HepG2 (cell line): Measurements from ENCODE around the gene FAH. TPM values are rescaled to one million over a fixed set of nuclear protein-coding genes. Genes with fewer than 3 reads are reported as not detected.

Experiments used
- AKAP8 ChIP-seq: sonication (generic); formaldehyde crosslinking; IDR thresholded peaks from 2 replicates; pipeline ENCODE4 v1.5.1; 2020; ENCODE audit warnings: mild to moderate bottlenecking, missing genetic modification reagents
- EED ChIP-seq: sonication (generic); formaldehyde crosslinking; IDR thresholded peaks from 2 replicates; pipeline ENCODE4 v1.5.0; 2020; ENCODE audit warnings: mild to moderate bottlenecking, missing genetic modification reagents
- FOXP1 ChIP-seq, 2 experiments: fragments of 450-650 bp in 1 of 2; IDR thresholded peaks; 2 replicates each; pipeline ENCODE4 v1.6.1; 2017 to 2018; ENCODE audit warnings: antibody characterized with exemption in 1 of 2
- HNRNPL ChIP-seq: fragments of 200-400 bp; formaldehyde crosslinking; IDR thresholded peaks from 2 replicates; pipeline ENCODE4 v1.6.1; 2017; ENCODE audit warnings: mild to moderate bottlenecking, low read depth, low read length
- KMT2B ChIP-seq: IDR thresholded peaks from 2 replicates; pipeline ENCODE4 v1.6.1; 2016; ENCODE audit warnings: missing genetic modification reagents, missing compliant biosample characterization
- MATR3 ChIP-seq: sonication (generic); formaldehyde crosslinking; IDR thresholded peaks from 2 replicates; pipeline ENCODE4 v1.4.0; 2020; ENCODE audit warnings: missing genetic modification reagents
- NCOA1 ChIP-seq: sonication (generic); formaldehyde crosslinking; IDR thresholded peaks from 2 replicates; pipeline ENCODE4 v1.9.0; 2021; ENCODE audit warnings: missing genetic modification reagents
- PHF20 ChIP-seq: sonication (generic); formaldehyde crosslinking; IDR thresholded peaks from 2 replicates; pipeline ENCODE4 v1.5.0; 2020; ENCODE audit warnings: mild to moderate bottlenecking, missing genetic modification reagents
- RBFOX2 ChIP-seq: fragments of 200-400 bp; formaldehyde crosslinking; IDR thresholded peaks from 2 replicates; pipeline ENCODE4 v1.6.1; 2017; ENCODE audit warnings: low read depth, mild to moderate bottlenecking, low read length
- REL ChIP-seq: sonication (generic); formaldehyde crosslinking; conservative IDR thresholded peaks from 2 replicates; pipeline ENCODE4 v1.8.0; 2022; ENCODE audit warnings: mild to moderate bottlenecking, missing genetic modification reagents, moderate library complexity
- RFX5 ChIP-seq: IDR thresholded peaks from 2 replicates; pipeline ENCODE4 v1.6.1; 2011; ENCODE audit warnings: low read depth, low read length, improper control_type of control experiment
- SMARCC2 ChIP-seq: fragments of 450-650 bp; IDR thresholded peaks from 2 replicates; pipeline ENCODE4 v1.6.1; 2017; ENCODE audit warnings: antibody characterized with exemption, mild to moderate bottlenecking
- TBP ChIP-seq: sonication (generic); formaldehyde crosslinking; IDR thresholded peaks from 2 replicates; pipeline ENCODE4 v1.5.0; 2020; ENCODE audit warnings: missing genetic modification reagents
- THAP11 ChIP-seq: IDR thresholded peaks from 2 replicates; pipeline ENCODE4 v1.6.1; 2016; ENCODE audit warnings: missing biosample characterization, missing genetic modification reagents
- YEATS4 ChIP-seq: sonication (generic); formaldehyde crosslinking; IDR thresholded peaks from 2 replicates; pipeline ENCODE4 v1.4.0; 2020; ENCODE audit warnings: missing genetic modification reagents, borderline replicate concordance
- ZBTB7B ChIP-seq: sonication (generic); formaldehyde crosslinking; IDR thresholded peaks from 2 replicates; pipeline ENCODE4 v1.4.0; 2020; ENCODE audit warnings: missing genetic modification reagents
- ZFP36L1 ChIP-seq: sonication (generic); formaldehyde crosslinking; IDR thresholded peaks from 2 replicates; pipeline ENCODE4 v1.8.0; 2022; ENCODE audit warnings: mild to moderate bottlenecking, missing genetic modification reagents, moderate library complexity
- ZFYVE20 ChIP-seq: sonication (generic); formaldehyde crosslinking; IDR thresholded peaks from 2 replicates; pipeline ENCODE4 v1.8.0; 2023; ENCODE audit warnings: low read depth, mild to moderate bottlenecking, moderate library complexity, missing genetic modification reagents, borderline replicate concordance
- ZKSCAN1 ChIP-seq: fragments of 150-350 bp; IDR thresholded peaks from 2 replicates; pipeline ENCODE4 v1.6.1; 2014; ENCODE audit warnings: low read length
- ZMYM4 ChIP-seq: sonication (generic); formaldehyde crosslinking; IDR thresholded peaks from 2 replicates; pipeline ENCODE4 v1.8.1; 2023; ENCODE audit warnings: mild to moderate bottlenecking, missing genetic modification reagents
- ZNF20 ChIP-seq: sonication (generic); formaldehyde crosslinking; IDR thresholded peaks from 2 replicates; pipeline ENCODE4 v1.4.0; 2020; ENCODE audit warnings: mild to moderate bottlenecking, moderate library complexity, missing genetic modification reagents
- ZNF256 ChIP-seq: sonication (generic); formaldehyde crosslinking; conservative IDR thresholded peaks from 2 replicates; pipeline ENCODE4 v1.4.0; 2020; ENCODE audit warnings: missing genetic modification reagents
- ZNF510 ChIP-seq: sonication (generic); formaldehyde crosslinking; IDR thresholded peaks from 2 replicates; pipeline ENCODE4 v1.4.0; 2020; ENCODE audit warnings: low read depth, mild to moderate bottlenecking, missing genetic modification reagents
- ZNF546 ChIP-seq: sonication (generic); formaldehyde crosslinking; conservative IDR thresholded peaks from 2 replicates; pipeline ENCODE4 v1.8.1; 2023; ENCODE audit warnings: mild to moderate bottlenecking, missing genetic modification reagents
- ZNF589 ChIP-seq: sonication (generic); formaldehyde crosslinking; conservative IDR thresholded peaks from 2 replicates; pipeline ENCODE4 v1.8.0; 2022; ENCODE audit warnings: mild to moderate bottlenecking, moderate library complexity, missing genetic modification reagents
- polyA plus RNA-seq, 8 experiments: library from polyadenylated mRNA; depleted of rRNA in 3 of 8; stranded (reverse) in 7 of 8; unstranded in 1 of 8; fragments of >200 nt; fragmentation: Illumina TruSeq in 4 of 8; extraction: Trizol in 4 of 8; gene quantifications; 2 replicates each; pipeline versions ENCODE4 v1.2.1 to v1.2.3, GENCODE V29; 2011 to 2016; ENCODE audit warnings: low read depth in 4 of 8, missing spikeins in 1 of 8, mixed read lengths in 1 of 8; ENCODE audit not compliant: insufficient read depth in 1 of 8
- total RNA-seq, 5 experiments: library from RNA; depleted of rRNA; stranded (reverse); fragments of >200 nt; fragmentation: Illumina TruSeq; extraction: Trizol; gene quantifications; 2 replicates each; pipeline ENCODE4 v1.2.3, GENCODE V29; 2016; ENCODE audit warnings: low read depth in 1 of 5
- TF ChIP-seq, protein P1 (sequence below): IDR thresholded peaks from 2 replicates; pipeline ENCODE4 v1.6.1; 2016; ENCODE audit warnings: low read depth, borderline replicate concordance
- TF ChIP-seq, protein P2 (sequence below): fragments of 450-650 bp; IDR thresholded peaks from 2 replicates; pipeline ENCODE4 v1.6.1; 2017
- TF ChIP-seq, protein P3 (sequence below): sonication (generic); formaldehyde crosslinking; IDR thresholded peaks from 2 replicates; pipeline ENCODE4 v1.4.0; 2020; ENCODE audit warnings: mild to moderate bottlenecking, missing genetic modification reagents, borderline replicate concordance

The FAH gene
- total and polyA plus RNA-seq, 2 of the 13 experiments (the other 11 are each of a cell fraction or from before 2014, with no cell fraction given) = 36.6 to 75.0 TPM

DNA sequence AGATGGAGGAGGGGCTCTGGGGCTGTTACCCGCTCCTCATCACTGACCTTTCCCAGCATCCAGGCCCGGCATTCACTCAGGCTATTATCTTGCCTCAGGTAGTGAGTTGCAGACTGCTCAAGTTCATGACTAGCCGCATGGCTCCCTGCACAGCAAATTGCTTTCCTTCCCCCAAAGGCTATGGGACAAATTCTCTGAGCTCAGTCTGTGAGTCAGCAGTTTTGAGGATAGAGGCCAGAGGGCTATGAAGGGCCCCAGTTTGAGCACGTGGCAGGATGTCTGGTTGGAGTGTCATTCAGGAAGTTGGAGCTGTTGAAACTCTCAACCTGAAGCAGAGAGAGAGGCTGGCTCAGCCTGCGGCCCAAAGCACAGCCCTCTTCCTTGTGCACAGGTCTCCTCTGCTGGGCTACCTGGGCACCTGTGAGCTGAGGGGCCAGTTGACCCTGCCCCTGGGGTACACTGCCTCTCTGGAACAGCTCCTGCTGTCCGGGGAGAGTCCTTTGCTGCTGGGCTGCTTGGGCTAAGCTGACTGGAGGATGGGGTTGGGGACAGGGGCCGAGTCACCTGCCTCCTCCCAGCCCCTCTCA is 7.9 kb downstream of the FAH start (continued):
- TF ChIP-seq, protein P1, sequence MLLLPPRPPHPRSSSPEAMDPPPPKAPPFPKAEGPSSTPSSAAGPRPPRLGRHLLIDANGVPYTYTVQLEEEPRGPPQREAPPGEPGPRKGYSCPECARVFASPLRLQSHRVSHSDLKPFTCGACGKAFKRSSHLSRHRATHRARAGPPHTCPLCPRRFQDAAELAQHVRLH (CRISPR knock-in tag) = peak; percentile 73; the same call in 1 of the 2 replicates
- TF ChIP-seq ZBTB7B (peak; percentile 69; the same call in 1 of the 2 replicates), KMT2B (CRISPR knock-in tag) (no peak), AKAP8 (CRISPR knock-in tag) (no peak), THAP11 (CRISPR knock-in tag) (peak; percentile 63), RFX5 (no peak), ZNF589 (CRISPR knock-in tag) (no peak), ZNF510 (CRISPR knock-in tag) (no peak), ZFYVE20 (CRISPR knock-in tag) (no peak), ZFP36L1 (CRISPR knock-in tag) (peak; percentile 46; the same call in 1 of the 2 replicates), ZNF20 (no peak), EED (CRISPR knock-in tag) (no peak), ZNF256 (CRISPR knock-in tag) (no peak), ZKSCAN1 (no peak), RBFOX2 (no peak), HNRNPL (no peak), NCOA1 (CRISPR knock-in tag) (no peak), REL (CRISPR knock-in tag) (no peak), PHF20 (CRISPR knock-in tag) (0 out of 2 replicates have a peak, but pooled peaks have one; percentile 27), MATR3 (CRISPR knock-in tag) (no peak), ZNF546 (no peak), FOXP1 (IDR thresholded peaks at IDR 0.05) (no peak), FOXP1 (CRISPR knock-in tag; IDR thresholded peaks at IDR 0.05) (no peak; the same call in 1 of the 2 replicates), ZMYM4 (CRISPR knock-in tag) (peak; percentile 33; the same call in 1 of the 2 replicates), TBP (CRISPR knock-in tag) (no peak), SMARCC2 (no peak), YEATS4 (CRISPR knock-in tag) (no peak)
- TF ChIP-seq, protein P2, sequence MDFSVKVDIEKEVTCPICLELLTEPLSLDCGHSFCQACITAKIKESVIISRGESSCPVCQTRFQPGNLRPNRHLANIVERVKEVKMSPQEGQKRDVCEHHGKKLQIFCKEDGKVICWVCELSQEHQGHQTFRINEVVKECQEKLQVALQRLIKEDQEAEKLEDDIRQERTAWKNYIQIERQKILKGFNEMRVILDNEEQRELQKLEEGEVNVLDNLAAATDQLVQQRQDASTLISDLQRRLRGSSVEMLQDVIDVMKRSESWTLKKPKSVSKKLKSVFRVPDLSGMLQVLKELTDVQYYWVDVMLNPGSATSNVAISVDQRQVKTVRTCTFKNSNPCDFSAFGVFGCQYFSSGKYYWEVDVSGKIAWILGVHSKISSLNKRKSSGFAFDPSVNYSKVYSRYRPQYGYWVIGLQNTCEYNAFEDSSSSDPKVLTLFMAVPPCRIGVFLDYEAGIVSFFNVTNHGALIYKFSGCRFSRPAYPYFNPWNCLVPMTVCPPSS = no peak
- TF ChIP-seq, protein P3, sequence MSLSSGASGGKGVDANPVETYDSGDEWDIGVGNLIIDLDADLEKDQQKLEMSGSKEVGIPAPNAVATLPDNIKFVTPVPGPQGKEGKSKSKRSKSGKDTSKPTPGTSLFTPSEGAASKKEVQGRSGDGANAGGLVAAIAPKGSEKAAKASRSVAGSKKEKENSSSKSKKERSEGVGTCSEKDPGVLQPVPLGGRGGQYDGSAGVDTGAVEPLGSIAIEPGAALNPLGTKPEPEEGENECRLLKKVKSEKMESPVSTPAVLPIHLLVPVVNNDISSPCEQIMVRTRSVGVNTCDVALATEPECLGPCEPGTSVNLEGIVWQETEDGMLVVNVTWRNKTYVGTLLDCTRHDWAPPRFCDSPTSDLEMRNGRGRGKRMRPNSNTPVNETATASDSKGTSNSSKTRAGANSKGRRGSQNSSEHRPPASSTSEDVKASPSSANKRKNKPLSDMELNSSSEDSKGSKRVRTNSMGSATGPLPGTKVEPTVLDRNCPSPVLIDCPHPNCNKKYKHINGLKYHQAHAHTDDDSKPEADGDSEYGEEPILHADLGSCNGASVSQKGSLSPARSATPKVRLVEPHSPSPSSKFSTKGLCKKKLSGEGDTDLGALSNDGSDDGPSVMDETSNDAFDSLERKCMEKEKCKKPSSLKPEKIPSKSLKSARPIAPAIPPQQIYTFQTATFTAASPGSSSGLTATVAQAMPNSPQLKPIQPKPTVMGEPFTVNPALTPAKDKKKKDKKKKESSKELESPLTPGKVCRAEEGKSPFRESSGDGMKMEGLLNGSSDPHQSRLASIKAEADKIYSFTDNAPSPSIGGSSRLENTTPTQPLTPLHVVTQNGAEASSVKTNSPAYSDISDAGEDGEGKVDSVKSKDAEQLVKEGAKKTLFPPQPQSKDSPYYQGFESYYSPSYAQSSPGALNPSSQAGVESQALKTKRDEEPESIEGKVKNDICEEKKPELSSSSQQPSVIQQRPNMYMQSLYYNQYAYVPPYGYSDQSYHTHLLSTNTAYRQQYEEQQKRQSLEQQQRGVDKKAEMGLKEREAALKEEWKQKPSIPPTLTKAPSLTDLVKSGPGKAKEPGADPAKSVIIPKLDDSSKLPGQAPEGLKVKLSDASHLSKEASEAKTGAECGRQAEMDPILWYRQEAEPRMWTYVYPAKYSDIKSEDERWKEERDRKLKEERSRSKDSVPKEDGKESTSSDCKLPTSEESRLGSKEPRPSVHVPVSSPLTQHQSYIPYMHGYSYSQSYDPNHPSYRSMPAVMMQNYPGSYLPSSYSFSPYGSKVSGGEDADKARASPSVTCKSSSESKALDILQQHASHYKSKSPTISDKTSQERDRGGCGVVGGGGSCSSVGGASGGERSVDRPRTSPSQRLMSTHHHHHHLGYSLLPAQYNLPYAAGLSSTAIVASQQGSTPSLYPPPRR = peak; percentile 62; the same call in 1 of the 2 replicates
